Vagina (tissue), 2 donors: ENCODE data around the gene STARD10. TPM values are rescaled to one million over a fixed set of nuclear protein-coding genes. Genes with fewer than 3 reads are reported as not detected.

Experiments
- DNase-seq, 2 donors: peaks; one replicate each; pipeline ENCODE4 v3.0.0-alpha.2; 2017; ENCODE audit errors: extremely low spot score in 2 of 2
- H3K27ac ChIP-seq: fragments of 200-600 bp; sonication (generic); one replicate; pipeline ENCODE4 v1.5.1; 2019
- H3K27me3 ChIP-seq: fragments of 200-600 bp; sonication (generic); one replicate; pipeline ENCODE4 v1.5.1; 2019
- H3K36me3 ChIP-seq, 2 donors: fragments of 200-600 bp; sonication (generic); one replicate each; pipeline ENCODE4 v1.5.1; 2017 to 2019
- H3K4me1 ChIP-seq: fragments of 200-600 bp; sonication (generic); one replicate; pipeline ENCODE4 v1.5.1; 2019
- H3K4me3 ChIP-seq, 2 donors: fragments of 200-600 bp; sonication (generic); 1 replicate in 1 of 2; 2 replicates in 1 of 2; pipeline ENCODE4 v1.5.1; 2016 to 2019
- H3K9me3 ChIP-seq: fragments of 200-600 bp; sonication (generic); one replicate; pipeline ENCODE4 v1.5.1; 2019
- CTCF ChIP-seq, 3 experiments: fragments of 450-650 bp in 2 of 3; fragments of 200-600 bp in 1 of 3; sonication (generic) in 1 of 3; IDR thresholded peaks; one replicate each; pipeline ENCODE4 v1.5.1; 2017 to 2019; ENCODE audit warnings: antibody characterized with exemption in 3 of 3, mild to moderate bottlenecking in 2 of 3, moderate library complexity in 2 of 3
- POLR2A ChIP-seq, 2 donors: fragments of 450-650 bp; IDR thresholded peaks; one replicate each; pipeline ENCODE4 v1.6.1; 2017; ENCODE audit warnings: antibody characterized with exemption in 2 of 2, mild to moderate bottlenecking in 2 of 2, moderate library complexity in 2 of 2
- POLR2AphosphoS5 ChIP-seq, 2 donors: sonication (generic); formaldehyde crosslinking; IDR thresholded peaks; one replicate each; pipeline ENCODE4 v1.9.0; 2017; ENCODE audit warnings: antibody characterized with exemption in 2 of 2, mild to moderate bottlenecking in 2 of 2, low read depth in 1 of 2; ENCODE audit not compliant: insufficient read depth in 1 of 2
- intact Hi-C: fragments of 100-400 bp; cut with DNase I; formaldehyde crosslinking; loops from one replicate; pipeline ENCODE4 v1.15.1; 2023
- total RNA-seq: library from RNA; depleted of rRNA; stranded (reverse); fragments of >200 nt; gene quantifications from one replicate; pipeline ENCODE4 v1.2.3, GENCODE V29; 2016

STARD10 gene
- total RNA-seq, 1 donor from 2014 or later, result 75.9 TPM

- H3K4me1 ChIP-seq, result peaks cover 42% of the 10 kb centered on the region
- no peaks in the 10 kb centered on the region for H3K36me3 ChIP-seq
- no peaks in the 10 kb centered on the region for H3K27me3 ChIP-seq
- DNase-seq, result no peak
- no peak overlapping the region for H3K27ac ChIP-seq
- no peaks in the 10 kb centered on the region for H3K9me3 ChIP-seq
- H3K4me3 ChIP-seq, result no peak overlapping the region
- intact Hi-C loops, result no loop called here
- TF ChIP-seq POLR2A (IDR thresholded peaks at IDR 0.05) (no peak), CTCF (IDR thresholded peaks at IDR 0.05) (no peak), POLR2AphosphoS5 (IDR thresholded peaks at IDR 0.05; ENCODE audit: insufficient read depth in 1 of 2, low read depth in 1 of 2) (no peak)
These were observed 51.1 kb downstream of the STARD10 start for GRCh38 chr11:72742513-72743320.

GRCh38 chr11:72741849-72742512, 51.9 kb downstream of the STARD10 start:
- Histone ChIP-seq H3K4me1 (peaks cover 47% of the 10 kb centered on the region), H3K27ac (no peak overlapping the region), H3K4me3 (no peak overlapping the region), H3K27me3 (no peaks in the 10 kb centered on the region), H3K36me3 (no peaks in the 10 kb centered on the region), H3K9me3 (no peaks in the 10 kb centered on the region)
- intact Hi-C loops, result no loop called here
- no peak for TF ChIP-seq POLR2AphosphoS5 (IDR thresholded peaks at IDR 0.05; ENCODE audit: insufficient read depth in 1 of 2, low read depth in 1 of 2)
- TF ChIP-seq CTCF (IDR thresholded peaks at IDR 0.05), result no peak
- TF ChIP-seq POLR2A (IDR thresholded peaks at IDR 0.05), result no peak
- no peak for DNase-seq

- intact Hi-C loops, result no loop called here
- peaks cover 47% of the 10 kb centered on the region for H3K4me1 ChIP-seq
- TF ChIP-seq POLR2A (IDR thresholded peaks at IDR 0.05) (no peak), POLR2AphosphoS5 (IDR thresholded peaks at IDR 0.05; ENCODE audit: insufficient read depth in 1 of 2, low read depth in 1 of 2) (no peak), CTCF (IDR thresholded peaks at IDR 0.05) (no peak)
These were observed 52.4 kb downstream of the STARD10 start for GRCh38 chr11:72741429-72741833.

GRCh38 chr11:72740562-72741428, 53.1 kb downstream of the STARD10 start:
- no peaks in the 10 kb centered on the region for H3K36me3 ChIP-seq
- no peaks in the 10 kb centered on the region for H3K9me3 ChIP-seq
- intact Hi-C loops, result no loop called here
- TF ChIP-seq POLR2A (IDR thresholded peaks at IDR 0.05) (no peak), CTCF (IDR thresholded peaks at IDR 0.05) (no peak), POLR2AphosphoS5 (IDR thresholded peaks at IDR 0.05; ENCODE audit: insufficient read depth in 1 of 2, low read depth in 1 of 2) (no peak)
- H3K4me3 ChIP-seq, result no peak overlapping the region
- H3K4me1 ChIP-seq, result peaks cover 53% of the 10 kb centered on the region
- DNase-seq, result no peak
- H3K27me3 ChIP-seq, result no peaks in the 10 kb centered on the region
- peak overlapping the region; percentile 27 for H3K27ac ChIP-seq

More at GRCh38 chr11:72741429-72741833, 52.4 kb downstream of the STARD10 start:
- H3K27me3 ChIP-seq, result no peaks in the 10 kb centered on the region
- DNase-seq, result no peak
- H3K9me3 ChIP-seq, result no peaks in the 10 kb centered on the region
- H3K36me3 ChIP-seq, result no peaks in the 10 kb centered on the region
- H3K27ac ChIP-seq, result peak overlapping the region; percentile 27
- no peak overlapping the region for H3K4me3 ChIP-seq
